ENCODE results near the gene PGLYRP3. TPM values are rescaled to one million over a fixed set of nuclear protein-coding genes. Genes with fewer than 3 reads are reported as not detected.
"Not testable (repeated sequence)": the region's sequence is repeated elsewhere in the genome, so short reads cannot be mapped to it uniquely, and the experiment has no call there.

Gene PGLYRP3
- total RNA-seq, 2 experiments from 2014 or later: not detected

DNA sequence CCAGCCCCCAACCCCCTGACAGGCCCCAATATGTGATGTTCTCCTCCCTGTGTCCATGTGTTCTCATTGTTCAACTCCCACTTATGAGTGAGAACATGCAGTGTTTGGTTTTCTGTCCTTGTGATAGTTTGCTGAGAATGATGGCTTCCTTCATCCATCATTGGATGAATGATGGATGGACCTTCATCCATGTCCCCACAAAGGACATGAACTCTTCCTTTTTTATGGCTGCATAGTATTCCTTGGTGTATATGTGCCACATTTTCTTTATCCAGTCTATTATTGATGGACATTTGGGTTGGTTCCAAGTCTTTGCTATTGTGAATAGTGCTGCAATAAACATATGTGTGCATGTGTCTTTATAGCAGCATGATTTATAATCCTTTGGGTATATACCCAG is 1.6 kb upstream of the PGLYRP3 start:
- H3K4me3 Mint-ChIP-seq; H3K4me1 Mint-ChIP-seq; ATAC-seq (ENCODE audit: low read depth); H3K36me3 Mint-ChIP-seq; H3K9me3 Mint-ChIP-seq; POLR2A ChIA-PET; DNase-seq; H3K27ac Mint-ChIP-seq: not testable (repeated sequence)
- H3K27me3 Mint-ChIP-seq: peaks cover 24% of the 10 kb centered on the region

DNA sequence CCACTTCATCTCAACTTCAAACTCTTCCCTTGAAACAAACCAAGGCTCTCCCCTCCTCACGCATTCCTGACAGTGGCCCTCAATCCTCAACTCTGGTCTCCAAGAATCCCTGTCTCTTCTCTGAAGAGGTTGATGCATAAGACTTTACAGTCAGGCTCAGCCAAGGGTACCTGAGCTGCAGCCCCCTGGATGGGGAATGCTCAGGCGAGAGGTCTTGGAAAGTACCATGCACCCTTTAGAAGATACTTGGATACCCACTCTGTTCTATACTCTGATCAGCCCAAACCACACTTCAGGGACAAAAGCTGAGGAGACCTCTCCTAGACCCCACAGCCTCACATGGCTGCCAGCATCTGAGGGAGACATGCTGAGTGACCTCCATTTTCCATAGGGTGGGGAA is 536 bp upstream of the PGLYRP3 start:
- Mint-ChIP-seq H3K27me3 (peaks cover 16% of the 10 kb centered on the region), H3K4me1 (no peaks in the 10 kb centered on the region), H3K27ac (no peak overlapping the region), H3K4me3 (no peak overlapping the region), H3K36me3 (no peaks in the 10 kb centered on the region), H3K9me3 (peaks cover 2% of the 10 kb centered on the region)
- DNase-seq (no peak), ATAC-seq (ENCODE audit: low read depth) (no peak)
- POLR2A ChIA-PET: no interaction called here

DNA sequence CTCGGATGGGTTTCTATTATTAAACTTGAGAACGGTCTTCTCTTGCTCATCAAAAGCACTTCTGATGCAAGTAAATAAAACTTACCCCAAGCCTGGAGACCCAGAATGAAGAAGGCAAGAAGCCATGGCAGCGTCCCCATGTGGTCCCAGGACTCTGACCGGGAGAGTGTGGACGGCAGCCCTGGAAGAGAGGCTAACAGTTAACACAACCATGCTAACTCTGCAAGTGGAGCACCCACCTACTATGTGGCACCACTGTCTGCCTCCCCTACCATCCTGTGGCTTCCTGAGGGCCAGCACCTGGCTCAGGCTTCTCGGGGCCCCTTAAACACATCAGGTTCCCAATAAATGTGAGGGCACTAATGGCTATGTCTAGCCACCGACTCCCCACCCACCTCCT is 2.2 kb downstream of the PGLYRP3 start:
- Mint-ChIP-seq H3K4me1 (no peaks in the 10 kb centered on the region), H3K9me3 (peaks cover 2% of the 10 kb centered on the region), H3K4me3 (no peak overlapping the region), H3K36me3 (no peaks in the 10 kb centered on the region), H3K27ac (no peak overlapping the region), H3K27me3 (peaks cover 1% of the 10 kb centered on the region)
- DNase-seq: no peak
- POLR2A ChIA-PET: no interaction called here
- ATAC-seq (ENCODE audit: low read depth): no peak

DNA sequence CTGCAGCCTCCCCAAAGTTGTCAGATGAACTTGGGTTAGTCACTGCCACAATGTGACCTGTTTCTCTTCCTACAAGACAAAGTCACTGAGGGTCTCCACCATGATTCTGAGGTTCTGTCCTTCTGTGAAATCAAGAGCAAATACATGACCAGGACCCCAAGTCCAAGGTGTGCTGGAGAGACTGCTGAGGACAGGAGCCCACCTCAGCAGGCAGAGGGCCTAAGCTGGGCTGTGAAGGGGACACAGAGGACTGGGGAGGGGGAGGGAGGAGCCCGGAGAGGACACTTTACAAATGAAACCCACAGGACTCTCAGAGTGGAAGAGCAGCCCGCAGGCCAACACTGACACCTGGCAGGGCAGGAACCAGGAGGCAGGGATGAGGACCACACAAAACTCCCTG is 3.3 kb downstream of the PGLYRP3 start:
- Mint-ChIP-seq H3K9me3 (no peaks in the 10 kb centered on the region), H3K27me3 (no peaks in the 10 kb centered on the region), H3K4me1 (no peaks in the 10 kb centered on the region), H3K27ac (no peak overlapping the region), H3K36me3 (no peaks in the 10 kb centered on the region), H3K4me3 (no peak overlapping the region)
- ATAC-seq (ENCODE audit: low read depth) (no peak), DNase-seq (no peak)
- POLR2A ChIA-PET: no interaction called here

DNA sequence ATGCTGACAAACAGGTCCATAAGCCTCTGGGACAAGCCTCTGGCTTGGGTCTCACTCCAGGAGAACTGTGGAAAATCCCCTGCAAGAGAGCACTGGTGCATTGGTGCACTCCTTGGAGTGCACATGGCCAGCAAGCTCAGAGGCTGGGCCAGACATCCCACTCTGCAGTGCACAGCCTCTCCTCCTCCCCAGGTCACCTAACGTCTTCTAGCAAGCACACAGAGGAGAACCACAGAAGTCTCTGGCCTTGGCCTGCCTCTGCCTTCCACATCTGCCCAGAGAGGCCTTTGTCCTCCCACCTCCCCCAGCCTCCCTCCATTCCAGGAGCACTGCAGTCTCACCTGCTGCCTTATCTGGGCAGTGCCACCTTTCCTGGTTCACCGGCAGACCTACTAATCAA is 4.2 kb downstream of the PGLYRP3 start:
- Mint-ChIP-seq H3K9me3 (no peaks in the 10 kb centered on the region), H3K4me1 (no peaks in the 10 kb centered on the region), H3K4me3 (no peak overlapping the region), H3K27ac (no peak overlapping the region), H3K36me3 (no peaks in the 10 kb centered on the region), H3K27me3 (peaks cover 2% of the 10 kb centered on the region)
- ATAC-seq (ENCODE audit: low read depth): no peak
- POLR2A ChIA-PET: no interaction called here
- DNase-seq: no peak

DNA sequence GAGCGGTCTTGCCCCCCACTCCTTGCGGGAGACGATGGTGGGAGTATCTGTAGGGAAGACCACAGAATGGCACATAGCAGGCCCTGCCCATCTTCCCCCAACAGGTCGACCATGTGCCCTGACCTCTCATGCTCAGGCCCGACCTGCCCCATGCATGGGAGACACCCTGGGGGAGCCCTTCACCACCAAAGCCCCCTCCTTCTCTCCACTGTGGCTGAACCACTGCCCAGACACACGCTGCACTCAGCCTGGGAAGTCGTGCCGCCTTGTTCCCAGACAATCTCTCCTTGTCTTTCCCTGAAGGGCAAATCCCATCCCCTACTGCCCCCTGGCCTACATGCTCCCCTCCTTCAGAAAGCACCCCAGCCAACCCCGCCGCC is 5.5 kb downstream of the PGLYRP3 start:
- H3K9me3 Mint-ChIP-seq: no peaks in the 10 kb centered on the region
- peaks cover 2% of the 10 kb centered on the region for H3K27me3 Mint-ChIP-seq
- no peaks in the 10 kb centered on the region for H3K4me1 Mint-ChIP-seq
- no peak overlapping the region for H3K27ac Mint-ChIP-seq
- no peaks in the 10 kb centered on the region for H3K36me3 Mint-ChIP-seq
- DNase-seq (no peak), ATAC-seq (ENCODE audit: low read depth) (no peak)
- POLR2A ChIA-PET: no interaction called here
- no peak overlapping the region for H3K4me3 Mint-ChIP-seq

DNA sequence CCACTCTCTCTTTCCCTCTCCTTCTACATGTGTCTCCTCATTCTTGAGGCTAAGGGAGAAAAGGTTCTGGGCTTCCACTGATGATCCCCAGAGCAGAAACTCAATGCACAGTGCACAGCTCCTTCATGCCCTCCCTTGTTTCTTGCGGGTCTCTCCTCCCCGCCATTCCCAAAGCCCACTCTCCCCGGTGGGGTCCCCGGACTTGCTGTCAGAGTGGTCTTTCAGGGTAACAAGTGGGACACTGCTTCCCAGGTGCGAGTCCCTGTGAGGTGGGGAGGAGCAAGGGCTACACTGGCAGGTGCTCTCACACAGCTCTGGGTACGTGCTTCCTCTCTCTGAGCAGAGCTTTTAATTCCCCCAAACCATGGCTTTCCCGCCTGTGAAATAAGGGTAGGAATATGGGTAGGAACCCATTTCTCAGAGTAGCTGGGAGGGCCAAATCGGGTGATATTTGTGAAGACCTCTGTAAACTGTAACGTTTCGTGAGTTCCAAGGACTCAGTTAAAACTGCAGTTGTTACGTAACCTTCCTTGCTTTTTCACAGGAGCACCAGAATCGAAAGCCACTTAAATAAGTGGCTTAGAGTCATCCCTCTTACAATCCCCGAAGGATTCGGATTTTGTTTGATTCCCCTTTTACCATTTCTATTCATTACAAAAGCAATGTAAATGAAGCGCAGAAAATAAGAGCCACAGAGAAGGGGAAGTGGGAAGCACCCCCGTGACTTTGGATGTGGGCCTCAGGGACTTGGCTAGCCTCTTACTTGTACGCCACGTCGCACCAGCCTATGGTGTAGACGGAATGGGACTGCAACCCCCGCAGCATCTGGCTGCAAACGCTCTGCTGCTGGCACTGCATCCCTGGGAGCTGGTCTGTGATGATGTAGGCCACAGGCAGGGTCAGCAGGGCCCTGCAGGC is 6.2 kb downstream of the PGLYRP3 start:
- no peaks in the 10 kb centered on the region for H3K4me1 Mint-ChIP-seq
- H3K36me3 Mint-ChIP-seq: no peaks in the 10 kb centered on the region
- ATAC-seq (ENCODE audit: low read depth) (no peak), DNase-seq (no peak)
- POLR2A ChIA-PET: no interaction called here
- no peaks in the 10 kb centered on the region for H3K9me3 Mint-ChIP-seq
- H3K27me3 Mint-ChIP-seq: peaks cover 2% of the 10 kb centered on the region
- H3K4me3 Mint-ChIP-seq: no peak overlapping the region
- no peak overlapping the region for H3K27ac Mint-ChIP-seq

DNA sequence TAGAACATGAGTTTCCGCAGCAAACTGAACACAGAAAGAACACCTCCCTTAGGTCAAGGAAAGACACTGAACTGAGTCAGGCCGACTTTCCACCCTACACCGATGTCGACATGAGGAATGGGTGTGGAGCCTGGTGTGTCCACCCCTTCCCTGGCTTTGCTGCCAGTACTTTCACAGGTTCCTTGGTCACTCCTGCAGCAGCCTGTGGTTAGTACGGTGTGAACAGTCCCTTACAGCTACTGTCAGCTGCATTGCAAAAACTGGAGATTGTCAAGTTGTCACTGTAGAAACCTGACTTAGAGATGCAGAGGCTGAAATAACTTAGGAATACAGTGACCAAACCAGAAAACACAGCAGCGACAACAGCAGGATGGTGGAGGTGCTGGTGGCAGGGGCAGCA is 7.1 kb downstream of the PGLYRP3 start:
- Mint-ChIP-seq H3K27ac (no peak overlapping the region), H3K27me3 (peaks cover 2% of the 10 kb centered on the region), H3K36me3 (no peaks in the 10 kb centered on the region), H3K4me1 (no peaks in the 10 kb centered on the region), H3K4me3 (no peak overlapping the region), H3K9me3 (no peaks in the 10 kb centered on the region)
- ATAC-seq (ENCODE audit: low read depth): no peak
- POLR2A ChIA-PET: no interaction called here
- DNase-seq: no peak

DNA sequence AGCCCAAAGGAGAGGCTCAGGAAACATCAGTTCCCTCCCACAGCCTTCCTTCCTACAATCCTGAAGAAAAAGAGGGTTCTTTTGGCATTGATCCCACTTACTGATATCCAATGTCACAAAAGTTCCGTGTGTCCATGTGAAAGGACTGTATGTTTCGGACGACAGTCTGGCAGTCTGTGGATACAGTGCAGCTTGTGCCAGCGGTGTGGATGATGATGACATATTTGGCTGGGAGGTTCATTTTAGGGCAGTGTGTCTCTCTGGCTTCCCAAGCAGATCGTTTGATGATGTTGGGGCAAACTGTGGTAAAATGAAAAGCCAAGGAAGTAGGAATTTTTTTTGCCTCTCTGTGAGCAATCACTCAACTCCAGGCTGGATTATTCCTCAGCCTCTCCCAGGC is 10.4 kb downstream of the PGLYRP3 start:
- Mint-ChIP-seq H3K9me3 (no peaks in the 10 kb centered on the region), H3K36me3 (no peaks in the 10 kb centered on the region), H3K4me1 (no peaks in the 10 kb centered on the region), H3K4me3 (no peak overlapping the region), H3K27ac (no peak overlapping the region), H3K27me3 (peaks cover 4% of the 10 kb centered on the region)
- ATAC-seq (ENCODE audit: low read depth) (no peak), DNase-seq (no peak)
- POLR2A ChIA-PET: no interaction called here

DNA sequence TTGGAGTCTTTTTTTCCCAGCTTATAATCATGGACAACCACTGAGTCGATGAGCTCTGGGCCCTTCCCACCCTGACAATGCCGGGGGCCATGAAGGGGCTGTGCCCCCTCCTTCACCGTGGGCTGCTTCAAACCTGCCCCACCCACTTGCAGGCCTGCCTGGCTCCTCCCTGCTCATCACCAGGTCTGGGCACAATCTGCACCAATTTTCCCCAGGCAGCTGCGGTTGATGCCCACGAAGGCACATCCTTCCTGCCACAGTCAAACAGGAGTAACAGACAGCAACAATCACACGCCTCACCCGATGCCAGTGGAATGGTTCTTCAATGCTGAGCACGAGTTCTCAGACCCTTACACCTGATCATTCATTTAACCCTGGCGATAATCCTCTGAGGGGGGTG is 18.9 kb downstream of the PGLYRP3 start:
- Mint-ChIP-seq H3K27ac (no peak overlapping the region), H3K4me1 (peaks cover 12% of the 10 kb centered on the region), H3K36me3 (no peaks in the 10 kb centered on the region), H3K4me3 (no peak overlapping the region), H3K9me3 (no peaks in the 10 kb centered on the region), H3K27me3 (peaks cover 5% of the 10 kb centered on the region)
- ATAC-seq (ENCODE audit: low read depth) (no peak), DNase-seq (no peak)
- POLR2A ChIA-PET: no interaction called here

DNA sequence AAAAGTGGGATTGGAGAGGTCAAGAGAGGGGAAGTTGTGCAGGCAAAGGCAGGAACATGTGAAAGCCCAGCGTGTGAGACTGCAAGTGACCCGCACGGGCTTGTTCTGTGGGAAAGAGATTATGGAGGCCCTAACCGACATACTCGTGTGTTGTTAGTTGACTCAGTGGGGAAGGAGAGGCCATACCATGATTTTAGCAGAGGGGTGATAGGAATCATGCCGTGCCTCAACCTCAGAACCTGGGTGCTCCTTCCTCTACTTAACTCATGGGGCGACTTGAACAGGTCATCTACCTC is 19.3 kb downstream of the PGLYRP3 start:
- no peak for ATAC-seq (ENCODE audit: low read depth)
- H3K36me3 Mint-ChIP-seq: no peaks in the 10 kb centered on the region
- no peak overlapping the region for H3K4me3 Mint-ChIP-seq
- H3K27me3 Mint-ChIP-seq: peaks cover 5% of the 10 kb centered on the region
- POLR2A ChIA-PET: no interaction called here
- no peak for DNase-seq
- no peak overlapping the region for H3K27ac Mint-ChIP-seq
- no peaks in the 10 kb centered on the region for H3K9me3 Mint-ChIP-seq
- H3K4me1 Mint-ChIP-seq: peaks cover 12% of the 10 kb centered on the region

DNA sequence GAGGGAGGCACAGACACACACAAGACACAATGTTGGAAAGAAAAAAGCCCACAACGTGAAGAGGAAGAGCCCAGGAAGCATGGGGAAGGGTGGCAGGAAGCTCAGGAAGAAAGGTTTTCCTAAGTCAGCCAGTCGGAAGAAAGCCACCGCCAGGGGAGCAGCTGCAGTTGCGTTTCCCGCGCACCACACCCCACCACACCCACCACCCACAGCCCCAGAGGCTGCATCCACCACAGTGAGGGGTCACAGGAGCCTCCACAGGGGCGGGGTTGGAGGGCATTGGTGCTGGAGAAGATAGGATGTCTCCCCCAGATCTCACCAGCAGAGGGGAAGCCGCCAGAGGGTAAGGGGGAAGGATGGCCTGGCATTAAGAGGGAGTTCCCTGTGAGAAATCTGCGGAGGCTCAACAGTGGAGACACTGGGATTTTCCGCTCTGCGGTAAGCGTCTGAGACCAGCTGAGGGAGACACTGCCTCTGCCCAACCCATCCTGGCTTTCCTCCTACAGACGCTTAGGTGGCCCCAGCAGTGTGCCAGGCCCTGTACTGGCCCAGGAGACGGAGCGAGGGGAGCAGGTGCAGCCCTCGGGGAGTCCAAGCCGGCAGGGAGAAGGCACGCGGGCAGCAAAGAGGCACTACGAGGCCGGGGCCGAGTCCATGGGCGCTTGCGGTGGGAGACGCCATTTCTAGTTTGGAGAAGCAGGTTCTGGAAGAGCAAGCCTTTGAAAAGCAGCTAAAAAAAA is 19.8 kb downstream of the PGLYRP3 start:
- peaks cover 5% of the 10 kb centered on the region for H3K27me3 Mint-ChIP-seq
- no peak overlapping the region for H3K4me3 Mint-ChIP-seq
- DNase-seq: no peak
- POLR2A ChIA-PET: no interaction called here
- H3K27ac Mint-ChIP-seq: no peak overlapping the region
- no peak for ATAC-seq (ENCODE audit: low read depth)
- H3K4me1 Mint-ChIP-seq: peaks cover 12% of the 10 kb centered on the region
- no peaks in the 10 kb centered on the region for H3K36me3 Mint-ChIP-seq
- no peaks in the 10 kb centered on the region for H3K9me3 Mint-ChIP-seq

DNA sequence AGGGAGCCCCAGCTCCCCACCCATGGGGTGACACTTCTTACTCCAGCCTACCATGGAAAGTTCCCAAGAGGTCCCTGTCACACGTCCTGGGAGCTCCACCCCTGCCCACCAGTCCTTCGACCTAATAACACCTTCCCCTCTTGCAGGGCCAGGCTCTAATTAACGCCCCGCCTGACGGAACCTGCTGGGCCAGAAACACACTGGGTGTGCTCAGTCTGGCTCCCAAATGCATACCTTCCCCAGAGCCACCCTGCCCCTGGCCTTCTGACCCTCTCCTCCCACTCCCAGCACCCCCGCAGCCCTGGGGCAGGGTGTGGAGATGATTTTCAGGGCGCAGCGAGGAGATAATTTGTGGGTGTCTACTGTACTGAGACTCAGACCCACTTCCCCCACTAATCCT is 20.6 kb downstream of the PGLYRP3 start:
- Mint-ChIP-seq H3K27me3 (peaks cover 2% of the 10 kb centered on the region), H3K4me1 (peaks cover 12% of the 10 kb centered on the region), H3K9me3 (no peaks in the 10 kb centered on the region), H3K27ac (no peak overlapping the region), H3K36me3 (no peaks in the 10 kb centered on the region), H3K4me3 (no peak overlapping the region)
- no peak for ATAC-seq (ENCODE audit: low read depth)
- POLR2A ChIA-PET: no interaction called here
- no peak for DNase-seq

DNA sequence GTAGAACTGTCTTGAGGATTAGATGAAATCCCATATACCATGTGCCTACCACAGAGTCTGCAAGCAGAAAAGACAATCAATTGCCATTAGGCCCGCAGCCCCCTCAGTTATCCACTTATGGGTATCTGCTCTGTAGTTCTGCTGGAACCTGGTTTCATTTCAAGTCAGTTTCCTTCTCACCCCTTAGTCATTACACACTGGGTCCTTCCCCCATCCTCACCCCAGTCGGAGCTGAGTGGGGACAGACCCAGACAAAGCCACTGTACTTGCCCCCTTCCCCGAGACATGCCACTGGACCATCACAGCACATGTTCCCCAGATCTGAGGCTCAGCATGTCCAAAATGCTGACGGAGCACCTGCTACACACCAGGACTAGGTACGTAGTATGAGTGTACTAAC is 21.2 kb downstream of the PGLYRP3 start:
- DNase-seq (no peak), ATAC-seq (ENCODE audit: low read depth) (no peak)
- Mint-ChIP-seq H3K4me3 (no peak overlapping the region), H3K9me3 (no peaks in the 10 kb centered on the region), H3K4me1 (peaks cover 12% of the 10 kb centered on the region), H3K36me3 (no peaks in the 10 kb centered on the region), H3K27me3 (peaks cover 2% of the 10 kb centered on the region), H3K27ac (no peak overlapping the region)
- POLR2A ChIA-PET: no interaction called here

Measured in activated naive CD8-positive, alpha-beta T cell treated with anti-CD3 and anti-CD28 coated beads, Interleukin-2, amount 10 ng/mL, durations not matched to agents 7 days and 5 days (primary cell).